OCI-LY1 (cell line): Measurements from ENCODE around the gene EHMT2.

Experiments
- CTCF ChIP-seq: fragments of 200-600 bp; sonication (generic), shearing (Covaris generic); IDR thresholded peaks from 2 replicates; pipeline ENCODE4 v1.5.1; 2017; ENCODE audit warnings: mild to moderate bottlenecking, antibody characterized with exemption, low read length, moderate library complexity, mixed read lengths
- EZH2 ChIP-seq: fragments of 200-600 bp; sonication (generic), shearing (Covaris generic); IDR thresholded peaks from 2 replicates; pipeline ENCODE4 v1.8.0; 2017; ENCODE audit warnings: borderline replicate concordance, mixed run types, mild to moderate bottlenecking, antibody characterized with exemption, low read length, moderate library complexity, mixed read lengths

GRCh38 chr6:31875877-31876276 is 21.6 kb downstream of the EHMT2 start:
- TF ChIP-seq CTCF (no peak), EZH2 (no peak)
